PC-9 (cell line): ENCODE data around the gene CD53. TPM values are rescaled to one million over a fixed set of nuclear protein-coding genes. Genes with fewer than 3 reads are reported as not detected.

Source experiments
- BruUV-seq: library from RNA; stranded (reverse); fragments of 400-500 nt; replicated peaks from 2 replicates; lab custom pipeline; 2021; lab: Mats Ljungman, UMichigan
- CTCF ChIA-PET: fragments of 300-600 bp; sonication (Branson Sonifier 250); formaldehyde crosslinking; loops from one replicate; lab custom pipeline; 2022; ENCODE audit warnings: antibody characterized with exemption; lab: Charles Lee
- POLR2A ChIA-PET: fragments of 300-600 bp; sonication (Branson Sonifier 250); formaldehyde crosslinking; loops from one replicate; lab custom pipeline; 2022; ENCODE audit warnings: antibody characterized with exemption; ENCODE audit not compliant: unreplicated experiment; lab: Charles Lee
- DNase-seq, 2 experiments: peaks; one replicate each; pipeline versions ENCODE4 v3.0.0 to v3.0.0-alpha.2; 2015 to 2022; ENCODE audit warnings: mixed read lengths in 1 of 2
- H2AFZ ChIP-seq: fragments of 200-600 bp; sonication (generic); 2 replicates; pipeline ENCODE4 v1.8.1; 2017; ENCODE audit warnings: antibody characterized with exemption
- H3F3A ChIP-seq: fragments of 200-600 bp; sonication (generic); 2 replicates; pipeline ENCODE4 v1.8.1; 2017; ENCODE audit warnings: antibody characterized with exemption, mild to moderate bottlenecking, low read depth; ENCODE audit not compliant: insufficient read depth
- H3K27ac ChIP-seq: fragments of 200-600 bp; sonication (generic); 2 replicates; pipeline ENCODE4 v1.6.1; 2016; ENCODE audit warnings: mixed run types
- H3K27me3 ChIP-seq: fragments of 200-600 bp; sonication (generic); 2 replicates; pipeline ENCODE4 v1.6.1; 2016; ENCODE audit warnings: low read depth, mixed run types; ENCODE audit not compliant: insufficient read depth
- H3K36me3 ChIP-seq: fragments of 200-600 bp; sonication (generic); 2 replicates; pipeline ENCODE4 v1.6.1; 2016; ENCODE audit warnings: low read depth, mixed run types
- H3K4me1 ChIP-seq: fragments of 200-600 bp; sonication (generic); replicated peaks from 2 replicates; pipeline ENCODE4 v1.6.1; 2016; ENCODE audit warnings: mixed run types; ENCODE audit not compliant: insufficient read depth
- H3K4me2 ChIP-seq: fragments of 200-600 bp; sonication (generic); 2 replicates; pipeline ENCODE4 v1.6.1; 2017; ENCODE audit warnings: mixed run types
- H3K4me3 ChIP-seq: fragments of 200-600 bp; sonication (generic); 2 replicates; pipeline ENCODE4 v1.6.1; 2016; ENCODE audit warnings: mixed run types
- H3K79me2 ChIP-seq: fragments of 200-600 bp; sonication (generic); 2 replicates; pipeline ENCODE4 v1.6.1; 2017; ENCODE audit warnings: low read depth, mixed run types
- H3K9me2 ChIP-seq: fragments of 200-600 bp; sonication (generic); 2 replicates; pipeline ENCODE4 v1.8.1; 2017; ENCODE audit warnings: mild to moderate bottlenecking; ENCODE audit not compliant: insufficient read depth
- H3K9me3 ChIP-seq: fragments of 200-600 bp; sonication (generic); 2 replicates; pipeline ENCODE4 v1.8.1; 2016; ENCODE audit warnings: low read depth; ENCODE audit not compliant: insufficient read depth
- H4K20me1 ChIP-seq: fragments of 200-600 bp; sonication (generic); 2 replicates; pipeline ENCODE4 v1.8.1; 2017; ENCODE audit not compliant: insufficient read depth
- EZH2 ChIP-seq: fragments of 200-600 bp; sonication (generic); IDR thresholded peaks from 2 replicates; pipeline ENCODE4 v1.8.0; 2017; ENCODE audit warnings: antibody characterized with exemption, low read depth
- intact Hi-C: fragments of 100-400 bp; cut with micrococcal nuclease; formaldehyde crosslinking; loops from one replicate; pipeline ENCODE4 v1.10.0; 2022; ENCODE audit not compliant: unreplicated experiment
- total RNA-seq: library from RNA; stranded (reverse); gene quantifications from 2 replicates; pipeline ENCODE4 v1.2.3, GENCODE V29; 2021
- TF ChIP-seq, protein P1 (sequence below): fragments of 200-600 bp; sonication (generic); conservative IDR thresholded peaks from 2 replicates; pipeline ENCODE4 v1.6.1; 2017; ENCODE audit warnings: mixed run types, antibody characterized with exemption, mild to moderate bottlenecking, moderate library complexity

Gene CD53
- total RNA-seq, 1 experiment from 2014 or later, result not detected

DNA sequence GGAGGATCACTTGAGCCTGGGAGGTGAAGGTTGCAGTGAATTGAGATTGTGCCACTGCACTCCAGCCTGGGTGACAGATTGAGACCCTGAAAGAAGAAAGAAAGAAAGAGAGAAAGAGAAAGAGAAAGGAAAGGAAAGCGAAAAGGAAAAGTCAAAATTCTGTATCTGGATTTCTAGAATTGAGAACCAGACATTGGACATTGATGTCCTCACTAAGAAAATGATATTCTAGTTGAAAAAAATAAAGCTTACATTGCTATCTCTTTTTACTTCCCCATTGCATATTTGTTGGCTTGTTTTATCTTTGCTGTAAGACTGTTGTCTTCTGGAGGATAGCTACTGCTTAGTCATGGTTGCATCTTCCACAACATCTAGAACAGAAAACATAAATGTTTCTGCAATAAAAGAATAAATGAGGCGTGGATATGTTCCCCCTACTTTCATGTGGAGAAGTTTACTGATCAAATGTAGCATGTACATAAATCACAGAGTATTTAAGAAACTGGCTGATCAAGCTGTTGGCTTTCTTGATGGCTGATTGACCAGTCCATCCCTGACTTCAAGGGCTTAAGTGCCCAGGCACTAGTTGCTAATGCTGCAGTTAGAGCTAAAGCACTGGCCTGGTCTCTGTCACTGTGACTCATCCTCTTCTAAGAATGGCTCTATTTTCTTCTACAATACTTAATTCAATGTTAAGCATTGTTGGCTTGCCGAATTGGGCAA lies 17.7 kb downstream of the CD53 start:
- DNase-seq, result no peak
- H3K79me2 ChIP-seq, result no peaks in the 10 kb centered on the region
- H3K27me3 ChIP-seq, result peaks cover 39% of the 10 kb centered on the region
- H3F3A ChIP-seq, result no peaks in the 10 kb centered on the region
- BruUV-seq, result no TSS peak
- intact Hi-C loops, result no loop called here
- H3K27ac ChIP-seq, result no peak overlapping the region
- TF ChIP-seq, protein P1, sequence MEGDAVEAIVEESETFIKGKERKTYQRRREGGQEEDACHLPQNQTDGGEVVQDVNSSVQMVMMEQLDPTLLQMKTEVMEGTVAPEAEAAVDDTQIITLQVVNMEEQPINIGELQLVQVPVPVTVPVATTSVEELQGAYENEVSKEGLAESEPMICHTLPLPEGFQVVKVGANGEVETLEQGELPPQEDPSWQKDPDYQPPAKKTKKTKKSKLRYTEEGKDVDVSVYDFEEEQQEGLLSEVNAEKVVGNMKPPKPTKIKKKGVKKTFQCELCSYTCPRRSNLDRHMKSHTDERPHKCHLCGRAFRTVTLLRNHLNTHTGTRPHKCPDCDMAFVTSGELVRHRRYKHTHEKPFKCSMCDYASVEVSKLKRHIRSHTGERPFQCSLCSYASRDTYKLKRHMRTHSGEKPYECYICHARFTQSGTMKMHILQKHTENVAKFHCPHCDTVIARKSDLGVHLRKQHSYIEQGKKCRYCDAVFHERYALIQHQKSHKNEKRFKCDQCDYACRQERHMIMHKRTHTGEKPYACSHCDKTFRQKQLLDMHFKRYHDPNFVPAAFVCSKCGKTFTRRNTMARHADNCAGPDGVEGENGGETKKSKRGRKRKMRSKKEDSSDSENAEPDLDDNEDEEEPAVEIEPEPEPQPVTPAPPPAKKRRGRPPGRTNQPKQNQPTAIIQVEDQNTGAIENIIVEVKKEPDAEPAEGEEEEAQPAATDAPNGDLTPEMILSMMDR, result no peak
- TF ChIP-seq EZH2, result no peak
- H4K20me1 ChIP-seq, result no peaks in the 10 kb centered on the region
- H3K4me1 ChIP-seq, result no peaks in the 10 kb centered on the region
- H3K4me3 ChIP-seq, result no peak overlapping the region
- no peak overlapping the region for H3K4me2 ChIP-seq
- H3K9me2 ChIP-seq, result no peaks in the 10 kb centered on the region
- no peaks in the 10 kb centered on the region for H3K36me3 ChIP-seq
- no peak overlapping the region for H2AFZ ChIP-seq
- CTCF ChIA-PET, result no interaction called here
- POLR2A ChIA-PET, result no interaction called here
- no peaks in the 10 kb centered on the region for H3K9me3 ChIP-seq

DNA sequence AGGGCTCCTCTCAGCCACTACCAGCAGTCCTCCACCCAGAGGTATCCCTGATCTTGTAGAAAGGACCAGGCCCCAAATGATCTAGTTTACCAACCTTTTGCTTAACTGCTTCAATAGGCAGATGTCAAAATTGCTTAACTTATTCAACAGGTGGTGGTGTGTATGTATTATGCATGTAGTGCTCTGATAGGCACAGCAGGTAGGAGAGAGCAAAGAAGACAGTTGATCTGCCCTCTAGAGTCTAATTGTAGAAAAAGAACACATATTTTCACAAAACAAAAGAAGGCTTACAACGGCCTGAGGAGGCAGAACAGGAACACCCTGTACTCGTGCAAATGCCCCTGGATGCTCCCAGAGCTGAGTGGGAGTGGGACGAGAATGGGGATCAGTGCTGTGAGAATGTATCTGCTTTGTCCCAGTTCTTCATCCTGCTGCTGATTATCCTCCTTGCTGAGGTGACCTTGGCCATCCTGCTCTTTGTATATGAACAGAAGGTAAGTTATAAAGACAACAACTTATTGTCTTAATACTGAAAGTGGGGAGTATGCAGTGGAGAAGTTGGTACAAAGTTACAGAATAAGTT lies 21.1 kb downstream of the CD53 start:
- CTCF ChIA-PET, result no interaction called here

DNA sequence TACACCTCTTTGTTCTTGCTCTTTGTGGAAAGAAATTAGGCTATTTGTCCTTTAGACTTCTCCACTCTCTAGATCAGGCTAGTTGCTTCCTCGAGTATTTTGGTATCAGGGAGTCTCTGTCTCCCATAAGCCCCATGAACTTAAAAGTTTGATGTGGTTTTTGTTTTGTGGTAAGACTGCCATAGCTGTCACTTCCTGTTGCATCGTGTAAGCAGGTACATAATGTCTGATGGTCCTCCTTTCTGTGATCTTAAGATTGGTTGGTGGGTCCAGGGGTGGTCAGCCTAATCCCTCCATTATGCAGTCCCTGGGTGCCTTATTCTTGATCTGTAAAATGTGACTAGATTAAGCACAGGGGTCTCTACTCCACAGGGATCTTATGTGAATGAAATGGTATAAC lies 23.1 kb downstream of the CD53 start:
- Histone ChIP-seq H3K4me2 (no peak overlapping the region), H3K9me3 (no peaks in the 10 kb centered on the region), H4K20me1 (no peaks in the 10 kb centered on the region), H3K4me3 (no peak overlapping the region), H3K9me2 (no peaks in the 10 kb centered on the region), H3K79me2 (no peaks in the 10 kb centered on the region), H3K36me3 (no peaks in the 10 kb centered on the region), H3K27me3 (peaks cover 38% of the 10 kb centered on the region), H2AFZ (no peak overlapping the region), H3F3A (no peaks in the 10 kb centered on the region), H3K4me1 (no peaks in the 10 kb centered on the region), H3K27ac (no peak overlapping the region)
- intact Hi-C loops, result no loop called here
- DNase-seq, result no peak
- POLR2A ChIA-PET, result no interaction called here
- BruUV-seq, result no TSS peak
- TF ChIP-seq, protein P1, result no peak
- no peak for TF ChIP-seq EZH2
- CTCF ChIA-PET, result no interaction called here

More for the DNA sequence above, 21.1 kb downstream of the CD53 start:
- no peaks in the 10 kb centered on the region for H3K4me1 ChIP-seq
- H3F3A ChIP-seq, result no peaks in the 10 kb centered on the region
- H3K9me2 ChIP-seq, result no peaks in the 10 kb centered on the region
- H3K27me3 ChIP-seq, result peaks cover 43% of the 10 kb centered on the region
- H3K9me3 ChIP-seq, result no peaks in the 10 kb centered on the region
- no peak for DNase-seq
- H4K20me1 ChIP-seq, result no peaks in the 10 kb centered on the region
- H3K4me3 ChIP-seq, result no peak overlapping the region
- H3K27ac ChIP-seq, result no peak overlapping the region
- no peaks in the 10 kb centered on the region for H3K36me3 ChIP-seq
- H3K79me2 ChIP-seq, result no peaks in the 10 kb centered on the region
- POLR2A ChIA-PET, result no interaction called here
- intact Hi-C loops, result no loop called here
- no TSS peak for BruUV-seq
- TF ChIP-seq, protein P1, result no peak
- no peak for TF ChIP-seq EZH2
- H2AFZ ChIP-seq, result no peak overlapping the region
- no peak overlapping the region for H3K4me2 ChIP-seq
